ENCODE data around the gene IL21. TPM values are rescaled to one million over a fixed set of nuclear protein-coding genes. Genes with fewer than 3 reads are reported as not detected.

IL21 gene
- total RNA-seq, 1 experiment from 2014 or later: not detected

- intact Hi-C loops (cut with micrococcal nuclease; ENCODE audit: unreplicated experiment) (no loop called here), in situ Hi-C loops (cut with HindIII; ENCODE audit: low pct_unique_long_range_greater_than_20kb, low sequenced_read_pairs) (no loop called here)
- no peak for ATAC-seq
- Histone ChIP-seq H3K9me3 (ENCODE audit: control insufficient read depth, insufficient read depth, low read depth, low read length) (no peaks in the 10 kb centered on the region), H3K27me3 (ENCODE audit: control insufficient read depth, insufficient read depth, low read length) (no peaks in the 10 kb centered on the region), H3K4me3 (ENCODE audit: low read depth in 2 of 2, low read length in 2 of 2) (no peak overlapping the region), H3K36me3 (ENCODE audit: control insufficient read depth, insufficient read depth, low read length) (no peaks in the 10 kb centered on the region), H3K4me1 (ENCODE audit: control insufficient read depth, insufficient read depth, low read length) (no peaks in the 10 kb centered on the region), H3K27ac (ENCODE audit: low read length) (no peak overlapping the region)
- ChIA-PET POLR2A (no interaction called here), CTCF (no interaction called here)
- no peak for DNase-seq (ENCODE audit: low read depth, low spot score)
- no TSS peak for BruUV-seq (replicated peaks)
- TF ChIP-seq TCF7L2 (IDR thresholded peaks at IDR 0.05; ENCODE audit: low read depth, low read length): no peak
- TF ChIP-seq SIN3A (IDR thresholded peaks at IDR 0.05; ENCODE audit: borderline replicate concordance, insufficient read depth, low read depth, low read length): no peak
- TF ChIP-seq CTCF (IDR thresholded peaks at IDR 0.05): no peak
- no peak for TF ChIP-seq REST (IDR thresholded peaks at IDR 0.05; ENCODE audit: insufficient read depth in 1 of 2, low read depth in 2 of 2, low read length in 1 of 2)
- no peak for TF ChIP-seq POLR2AphosphoS5 (IDR thresholded peaks at IDR 0.05; ENCODE audit: low read depth, low read length)
These were observed 29.3 kb upstream of the IL21 start for GRCh38 chr4:122650148-122650547.

- Histone ChIP-seq H3K27ac (ENCODE audit: low read length) (no peak overlapping the region), H3K4me3 (ENCODE audit: low read depth in 2 of 2, low read length in 2 of 2) (no peak overlapping the region), H3K27me3 (ENCODE audit: control insufficient read depth, insufficient read depth, low read length) (no peaks in the 10 kb centered on the region), H3K9me3 (ENCODE audit: control insufficient read depth, insufficient read depth, low read depth, low read length) (no peaks in the 10 kb centered on the region), H3K4me1 (ENCODE audit: control insufficient read depth, insufficient read depth, low read length) (no peaks in the 10 kb centered on the region), H3K36me3 (ENCODE audit: control insufficient read depth, insufficient read depth, low read length) (no peaks in the 10 kb centered on the region)
- ATAC-seq (no peak), DNase-seq (ENCODE audit: low read depth, low spot score) (no peak)
- CTCF ChIA-PET: no interaction called here
- TF ChIP-seq CTCF (IDR thresholded peaks at IDR 0.05) (no peak), REST (IDR thresholded peaks at IDR 0.05; ENCODE audit: insufficient read depth in 1 of 2, low read depth in 2 of 2, low read length in 1 of 2) (no peak), SIN3A (IDR thresholded peaks at IDR 0.05; ENCODE audit: borderline replicate concordance, insufficient read depth, low read depth, low read length) (no peak), TCF7L2 (IDR thresholded peaks at IDR 0.05; ENCODE audit: low read depth, low read length) (no peak), POLR2AphosphoS5 (IDR thresholded peaks at IDR 0.05; ENCODE audit: low read depth, low read length) (no peak)
- POLR2A ChIA-PET: no interaction called here
- intact Hi-C loops (cut with micrococcal nuclease; ENCODE audit: unreplicated experiment) (no loop called here), in situ Hi-C loops (cut with HindIII; ENCODE audit: low pct_unique_long_range_greater_than_20kb, low sequenced_read_pairs) (no loop called here)
- no TSS peak for BruUV-seq (replicated peaks)
These were observed 26.8 kb upstream of the IL21 start for GRCh38 chr4:122647656-122648055.
